ENCODE results near the gene PJA2. TPM values are rescaled to one million over a fixed set of nuclear protein-coding genes. Genes with fewer than 3 reads are reported as not detected.

The PJA2 gene
- total and polyA plus RNA-seq, 2 donors from 2014 or later, result 30.3 to 103 TPM

DNA sequence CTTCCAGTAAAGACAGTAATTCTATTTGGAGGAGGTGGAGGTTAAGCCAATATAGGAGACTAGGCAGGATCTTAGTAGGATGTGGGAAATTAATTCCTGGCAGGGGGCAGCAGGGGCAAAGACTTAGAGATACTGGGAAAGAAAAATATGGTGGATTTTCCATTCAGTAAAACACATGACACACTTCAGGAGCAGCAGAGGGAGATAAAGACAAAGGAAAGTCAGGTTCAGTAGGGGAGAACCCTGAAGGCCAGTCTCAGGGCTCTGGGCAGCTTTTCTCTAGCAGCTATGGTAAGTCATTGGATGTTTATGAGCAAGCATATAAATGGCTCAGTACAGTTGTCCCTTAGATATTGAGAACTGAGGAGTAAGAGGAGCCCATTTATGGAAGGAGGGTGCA lies 105.5 kb downstream of the PJA2 start:
- no peak overlapping the region for H3K9ac ChIP-seq (ENCODE audit: low read length in 3 of 3)
- no peak overlapping the region for H3K4me3 ChIP-seq (ENCODE audit: low read length in 3 of 3)
- intact Hi-C loops (cut with DNase I), result no loop called here
- FAIRE-seq (no peak), DNase-seq (no peak)
- H3K36me3 ChIP-seq (ENCODE audit: control insufficient read depth in 2 of 3, insufficient read depth in 3 of 3, low read length in 3 of 3), result no peaks in the 10 kb centered on the region
- no peak overlapping the region for H3K27ac ChIP-seq (ENCODE audit: low read depth in 2 of 2, low read length in 2 of 2)
- no peaks in the 10 kb centered on the region for H3K9me3 ChIP-seq (ENCODE audit: control insufficient read depth in 2 of 3, insufficient read depth in 1 of 3, low read length in 3 of 3)
- TF ChIP-seq CTCF (IDR thresholded peaks at IDR 0.05; ENCODE audit: borderline replicate concordance, extremely low read depth, insufficient read depth), result no peak
- no peaks in the 10 kb centered on the region for H3K27me3 ChIP-seq (ENCODE audit: control insufficient read depth, insufficient read depth, low read length)
- no peaks in the 10 kb centered on the region for H3K4me1 ChIP-seq (ENCODE audit: control insufficient read depth in 2 of 3, insufficient read depth in 2 of 3, low read depth in 1 of 3, low read length in 3 of 3)

GRCh38 chr5:109300367-109300766 lies 109.4 kb downstream of the PJA2 start:
- no peak for FAIRE-seq
- Histone ChIP-seq H3K4me1 (ENCODE audit: control insufficient read depth in 2 of 3, insufficient read depth in 2 of 3, low read depth in 1 of 3, low read length in 3 of 3) (no peaks in the 10 kb centered on the region), H3K27ac (ENCODE audit: low read depth in 2 of 2, low read length in 2 of 2) (no peak overlapping the region), H3K9me3 (ENCODE audit: control insufficient read depth in 2 of 3, insufficient read depth in 1 of 3, low read length in 3 of 3) (peaks cover 0 to 2% (median 0%) of the 10 kb centered on the region in 3 donors), H3K36me3 (ENCODE audit: control insufficient read depth in 2 of 3, insufficient read depth in 3 of 3, low read length in 3 of 3) (no peaks in the 10 kb centered on the region), H3K4me3 (ENCODE audit: low read length in 3 of 3) (no peak overlapping the region), H3K9ac (ENCODE audit: low read length in 3 of 3) (no peak overlapping the region), H3K27me3 (ENCODE audit: control insufficient read depth, insufficient read depth, low read length) (no peaks in the 10 kb centered on the region)
- no peak for DNase-seq
- intact Hi-C loops (cut with DNase I), result no loop called here
- TF ChIP-seq CTCF (IDR thresholded peaks at IDR 0.05; ENCODE audit: borderline replicate concordance, extremely low read depth, insufficient read depth), result no peak

DNA sequence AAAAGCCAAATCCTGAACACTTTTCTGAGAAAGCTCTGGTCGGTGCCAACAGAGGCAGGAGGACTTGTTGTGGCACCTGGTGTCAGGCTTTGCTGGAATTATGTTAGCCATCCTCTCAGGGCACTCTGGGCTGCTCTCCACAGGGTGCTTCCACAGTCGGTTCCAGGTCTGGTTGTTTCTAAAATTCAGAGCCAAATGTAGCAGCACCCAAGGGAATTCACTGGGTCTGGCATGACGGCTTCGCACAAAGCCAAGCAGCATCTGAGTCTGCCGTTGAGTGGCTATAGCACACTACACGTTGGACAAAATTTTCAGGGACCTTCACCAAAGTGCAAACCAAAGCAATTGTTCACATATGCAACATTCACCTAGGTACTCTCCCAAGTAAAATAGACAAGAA lies 110.2 kb downstream of the PJA2 start:
- DNase-seq, result no peak
- Histone ChIP-seq H3K4me3 (ENCODE audit: low read length in 3 of 3) (no peak overlapping the region), H3K27ac (ENCODE audit: low read depth in 2 of 2, low read length in 2 of 2) (no peak overlapping the region), H3K27me3 (ENCODE audit: control insufficient read depth, insufficient read depth, low read length) (no peaks in the 10 kb centered on the region), H3K9me3 (ENCODE audit: control insufficient read depth in 2 of 3, insufficient read depth in 1 of 3, low read length in 3 of 3) (peaks cover 0 to 6% (median 0%) of the 10 kb centered on the region in 3 donors), H3K9ac (ENCODE audit: low read length in 3 of 3) (no peak overlapping the region), H3K36me3 (ENCODE audit: control insufficient read depth in 2 of 3, insufficient read depth in 3 of 3, low read length in 3 of 3) (no peaks in the 10 kb centered on the region), H3K4me1 (ENCODE audit: control insufficient read depth in 2 of 3, insufficient read depth in 2 of 3, low read depth in 1 of 3, low read length in 3 of 3) (no peaks in the 10 kb centered on the region)
- no peak for FAIRE-seq
- TF ChIP-seq CTCF (IDR thresholded peaks at IDR 0.05; ENCODE audit: borderline replicate concordance, extremely low read depth, insufficient read depth), result no peak
- intact Hi-C loops (cut with DNase I), result no loop called here

- DNase-seq, result no peak
- no peak for TF ChIP-seq CTCF (IDR thresholded peaks at IDR 0.05; ENCODE audit: borderline replicate concordance, extremely low read depth, insufficient read depth)
- intact Hi-C loops (cut with DNase I), result no loop called here
- no peak overlapping the region for H3K27ac ChIP-seq (ENCODE audit: low read depth in 2 of 2, low read length in 2 of 2)
- no peak for FAIRE-seq
- no peaks in the 10 kb centered on the region for H3K27me3 ChIP-seq (ENCODE audit: control insufficient read depth, insufficient read depth, low read length)
- no peaks in the 10 kb centered on the region for H3K36me3 ChIP-seq (ENCODE audit: control insufficient read depth in 2 of 3, insufficient read depth in 3 of 3, low read length in 3 of 3)
- H3K9me3 ChIP-seq (ENCODE audit: control insufficient read depth in 2 of 3, insufficient read depth in 1 of 3, low read length in 3 of 3), result peaks cover 0 to 6% (median 0%) of the 10 kb centered on the region in 3 donors
- H3K4me3 ChIP-seq (ENCODE audit: low read length in 3 of 3), result no peak overlapping the region
- no peaks in the 10 kb centered on the region for H3K4me1 ChIP-seq (ENCODE audit: control insufficient read depth in 2 of 3, insufficient read depth in 2 of 3, low read depth in 1 of 3, low read length in 3 of 3)
- H3K9ac ChIP-seq (ENCODE audit: low read length in 3 of 3), result no peak overlapping the region
Measured at GRCh38 chr5:109298794-109299193, 111.0 kb downstream of the PJA2 start.

All from kidney (tissue), 14 donors.